CD8-positive, alpha-beta memory T cell (primary cell): Measurements from ENCODE around the gene RORB. TPM values are rescaled to one million over a fixed set of nuclear protein-coding genes. Genes with fewer than 3 reads are reported as not detected.
A peak's percentile ranks its signal among the peaks of the same experiment; 100 is the strongest.

Source experiments
- CTCF ChIA-PET: fragments of 350-600 bp; sonication (Branson Sonifier 250); formaldehyde crosslinking; loops from one replicate; lab custom pipeline; 2021; ENCODE audit warnings: antibody characterized with exemption; lab: Charles Lee
- POLR2A ChIA-PET: fragments of 350-600 bp; sonication (Branson Sonifier 250); formaldehyde crosslinking; loops from one replicate; lab custom pipeline; 2021; ENCODE audit warnings: antibody characterized with exemption; lab: Charles Lee
- DNase-seq, 5 donors: peaks; one replicate each; pipeline versions ENCODE4 v3.0.0 to v3.0.0-alpha.2; 2020 to 2022; ENCODE audit warnings: mixed read lengths in 1 of 5
- H3K27ac ChIP-seq: one replicate; pipeline ENCODE4 v1.7.0; 2013; ENCODE audit warnings: low read depth, mild to moderate bottlenecking, low read length, moderate library complexity
- H3K27me3 ChIP-seq: 2 replicates; pipeline ENCODE4 v1.7.0; 2013; ENCODE audit warnings: low read length, mild to moderate bottlenecking; ENCODE audit not compliant: insufficient read depth, poor library complexity, severe bottlenecking
- H3K36me3 ChIP-seq: 2 replicates; pipeline ENCODE4 v1.7.0; 2013; ENCODE audit warnings: mild to moderate bottlenecking, low read length, moderate library complexity; ENCODE audit not compliant: insufficient read depth
- H3K4me1 ChIP-seq: 2 replicates; pipeline ENCODE4 v1.7.0; 2013; ENCODE audit warnings: mild to moderate bottlenecking, low read length, moderate library complexity; ENCODE audit not compliant: insufficient read depth
- H3K4me3 ChIP-seq: 2 replicates; pipeline ENCODE4 v1.7.0; 2013; ENCODE audit warnings: mild to moderate bottlenecking, low read length
- H3K9me3 ChIP-seq: 2 replicates; pipeline ENCODE4 v1.7.0; 2013; ENCODE audit warnings: mild to moderate bottlenecking, low read length
- H3K27ac Mint-ChIP-seq, 8 donors: one replicate each; pipeline ENCODE4 v1.8.0; 2020 to 2021; ENCODE audit warnings: mixed read lengths in 8 of 8, mild to moderate bottlenecking in 6 of 8, inconsistent platforms in 3 of 8, moderate library complexity in 3 of 8
- H3K27me3 Mint-ChIP-seq, 2 donors: one replicate each; pipeline ENCODE4 v1.8.0; 2020 to 2021; ENCODE audit warnings: mixed read lengths in 2 of 2, mild to moderate bottlenecking in 1 of 2, moderate library complexity in 1 of 2
- H3K36me3 Mint-ChIP-seq, 3 donors: one replicate each; pipeline ENCODE4 v1.8.0; 2020 to 2021; ENCODE audit warnings: mixed read lengths in 3 of 3, inconsistent platforms in 1 of 3, mild to moderate bottlenecking in 1 of 3
- H3K4me1 Mint-ChIP-seq, 3 donors: one replicate each; pipeline ENCODE4 v1.8.0; 2020 to 2021; ENCODE audit warnings: mixed read lengths in 3 of 3, inconsistent platforms in 1 of 3, mild to moderate bottlenecking in 1 of 3
- H3K4me3 Mint-ChIP-seq, 7 donors: one replicate each; pipeline ENCODE4 v1.8.0; 2020 to 2021; ENCODE audit warnings: mixed read lengths in 7 of 7, mild to moderate bottlenecking in 6 of 7, moderate library complexity in 4 of 7, inconsistent platforms in 2 of 7
- H3K9me3 Mint-ChIP-seq, 5 donors: one replicate each; pipeline ENCODE4 v1.8.0; 2020 to 2022; ENCODE audit warnings: mixed read lengths in 5 of 5, mild to moderate bottlenecking in 3 of 5, moderate library complexity in 2 of 5, inconsistent platforms in 1 of 5
- polyA plus RNA-seq: library from polyadenylated mRNA; unstranded; fragments of 300-500 nt; fragmentation: Illumina TruSeq; gene quantifications from one replicate; pipeline ENCODE4 v1.2.3, GENCODE V29; 2021
- total RNA-seq, 2 experiments: library from RNA; stranded (reverse); gene quantifications; one replicate each; pipeline ENCODE4 v1.2.3, GENCODE V29; 2021

The RORB gene
- not detected for total RNA-seq
- polyA plus RNA-seq = 0.05 TPM

GRCh38 chr9:74496819-74497747 is at the start of gene RORB:
Gene RORB, plus strand, starts transcription at chr9:74497335. Its CDS starts 642 bp downstream, at chr9:74497977.
- no peak within 1 kb of the TSS for H3K27ac ChIP-seq
- peaks cover 0 to 4% (median 0%) of the 10 kb centered on the region in 5 donors for H3K9me3 Mint-ChIP-seq
- H3K27ac Mint-ChIP-seq = peak within 1 kb of the TSS in 6 of 8 donors; percentile 29 to 95 (median 76)
- ChIA-PET POLR2A (no interaction called here), CTCF (no interaction called here)
- peaks cover 22% of the 10 kb centered on the region for H3K27me3 ChIP-seq
- H3K4me3 ChIP-seq = peak within 1 kb of the TSS; percentile 62
- peaks cover 0 to 4% (median 0%) of the 10 kb centered on the region in 3 donors for H3K36me3 Mint-ChIP-seq
- H3K9me3 ChIP-seq = no peaks in the 10 kb centered on the region
- peak within 1 kb of the TSS; percentile 83 to 98 (median 94) for H3K4me3 Mint-ChIP-seq
- peaks cover 39 to 50% of the 10 kb centered on the region in 2 donors for H3K27me3 Mint-ChIP-seq
- no peaks in the 10 kb centered on the region for H3K36me3 ChIP-seq
- DNase-seq = peak; percentile 12 to 49 (median 35)
- peaks cover 25 to 41% (median 36%) of the 10 kb centered on the region in 3 donors for H3K4me1 Mint-ChIP-seq
- peaks cover 3% of the 10 kb centered on the region for H3K4me1 ChIP-seq

- no peak overlapping the region for H3K4me3 Mint-ChIP-seq
- Histone ChIP-seq H3K27ac (no peak overlapping the region), H3K27me3 (no peaks in the 10 kb centered on the region), H3K4me3 (no peak overlapping the region), H3K4me1 (no peaks in the 10 kb centered on the region), H3K36me3 (no peaks in the 10 kb centered on the region), H3K9me3 (no peaks in the 10 kb centered on the region)
- no peak overlapping the region for H3K27ac Mint-ChIP-seq
- POLR2A ChIA-PET = no interaction called here
- no peaks in the 10 kb centered on the region for H3K27me3 Mint-ChIP-seq
- H3K4me1 Mint-ChIP-seq = no peaks in the 10 kb centered on the region
- peaks cover 0 to 6% (median 3%) of the 10 kb centered on the region in 5 donors for H3K9me3 Mint-ChIP-seq
- no peaks in the 10 kb centered on the region for H3K36me3 Mint-ChIP-seq
- CTCF ChIA-PET = no interaction called here
- no peak for DNase-seq
Observed at GRCh38 chr9:74447451-74448193, 49.5 kb upstream of the RORB start.

GRCh38 chr9:74449060-74449459 is 48.1 kb upstream of the RORB start:
- no peak for DNase-seq

GRCh38 chr9:74458832-74459231 is 38.3 kb upstream of the RORB start:
- Histone ChIP-seq H3K9me3 (no peaks in the 10 kb centered on the region), H3K27ac (no peak overlapping the region), H3K4me3 (no peak overlapping the region), H3K4me1 (no peaks in the 10 kb centered on the region), H3K36me3 (no peaks in the 10 kb centered on the region), H3K27me3 (no peaks in the 10 kb centered on the region)
- H3K27ac Mint-ChIP-seq = no peak overlapping the region
- ChIA-PET POLR2A (no interaction called here), CTCF (no interaction called here)
- no peaks in the 10 kb centered on the region for H3K36me3 Mint-ChIP-seq
- H3K4me1 Mint-ChIP-seq = no peaks in the 10 kb centered on the region
- DNase-seq = no peak
- no peaks in the 10 kb centered on the region for H3K9me3 Mint-ChIP-seq
- peaks cover 0 to 4% of the 10 kb centered on the region in 2 donors for H3K27me3 Mint-ChIP-seq
- H3K4me3 Mint-ChIP-seq = no peak overlapping the region

More at GRCh38 chr9:74449060-74449459, 48.1 kb upstream of the RORB start:
- H3K9me3 Mint-ChIP-seq = peaks cover 0 to 6% (median 5%) of the 10 kb centered on the region in 5 donors
- Histone ChIP-seq H3K4me3 (no peak overlapping the region), H3K9me3 (no peaks in the 10 kb centered on the region), H3K27me3 (no peaks in the 10 kb centered on the region), H3K27ac (no peak overlapping the region), H3K36me3 (no peaks in the 10 kb centered on the region), H3K4me1 (no peaks in the 10 kb centered on the region)
- no peaks in the 10 kb centered on the region for H3K36me3 Mint-ChIP-seq
- no peaks in the 10 kb centered on the region for H3K4me1 Mint-ChIP-seq
- no peak overlapping the region for H3K4me3 Mint-ChIP-seq
- CTCF ChIA-PET = no interaction called here
- no peaks in the 10 kb centered on the region for H3K27me3 Mint-ChIP-seq
- POLR2A ChIA-PET = no interaction called here
- H3K27ac Mint-ChIP-seq = no peak overlapping the region

- Histone ChIP-seq H3K27ac (no peak overlapping the region), H3K4me1 (no peaks in the 10 kb centered on the region), H3K27me3 (no peaks in the 10 kb centered on the region), H3K9me3 (no peaks in the 10 kb centered on the region), H3K36me3 (no peaks in the 10 kb centered on the region), H3K4me3 (no peak overlapping the region)
- CTCF ChIA-PET = no interaction called here
- H3K4me1 Mint-ChIP-seq = no peaks in the 10 kb centered on the region
- no peak for DNase-seq
- no peaks in the 10 kb centered on the region for H3K36me3 Mint-ChIP-seq
- no peaks in the 10 kb centered on the region for H3K27me3 Mint-ChIP-seq
- H3K4me3 Mint-ChIP-seq = no peak overlapping the region
- no peak overlapping the region for H3K27ac Mint-ChIP-seq
- POLR2A ChIA-PET = no interaction called here
- H3K9me3 Mint-ChIP-seq = no peaks in the 10 kb centered on the region
Observed at GRCh38 chr9:74463825-74464224, 33.3 kb upstream of the RORB start.

- no peak overlapping the region for H3K27ac ChIP-seq
- no peaks in the 10 kb centered on the region for H3K36me3 ChIP-seq
- no peaks in the 10 kb centered on the region for H3K9me3 ChIP-seq
- peaks cover 0 to 7% (median 0%) of the 10 kb centered on the region in 5 donors for H3K9me3 Mint-ChIP-seq
- H3K4me3 ChIP-seq = no peak overlapping the region
- no peaks in the 10 kb centered on the region for H3K27me3 ChIP-seq
- DNase-seq = no peak
- H3K4me1 ChIP-seq = no peaks in the 10 kb centered on the region
- peaks cover 0 to 1% of the 10 kb centered on the region in 2 donors for H3K27me3 Mint-ChIP-seq
- H3K4me3 Mint-ChIP-seq = no peak overlapping the region
- no peaks in the 10 kb centered on the region for H3K4me1 Mint-ChIP-seq
- CTCF ChIA-PET = no interaction called here
- POLR2A ChIA-PET = no interaction called here
- H3K36me3 Mint-ChIP-seq = peaks cover 0 to 5% (median 0%) of the 10 kb centered on the region in 3 donors
- H3K27ac Mint-ChIP-seq = no peak overlapping the region
Observed at GRCh38 chr9:74478606-74479005, 18.5 kb upstream of the RORB start.

GRCh38 chr9:74479711-74480110 is 17.4 kb upstream of the RORB start:
- H3K27ac ChIP-seq = no peak overlapping the region
- CTCF ChIA-PET = no interaction called here
- H3K9me3 ChIP-seq = no peaks in the 10 kb centered on the region
- Mint-ChIP-seq H3K36me3 (peaks cover 0 to 5% (median 0%) of the 10 kb centered on the region in 3 donors), H3K4me3 (no peak overlapping the region), H3K4me1 (no peaks in the 10 kb centered on the region), H3K27ac (no peak overlapping the region), H3K27me3 (peaks cover 0 to 1% of the 10 kb centered on the region in 2 donors), H3K9me3 (peaks cover 0 to 7% (median 0%) of the 10 kb centered on the region in 5 donors)
- H3K36me3 ChIP-seq = no peaks in the 10 kb centered on the region
- H3K4me1 ChIP-seq = no peaks in the 10 kb centered on the region
- POLR2A ChIA-PET = no interaction called here
- H3K27me3 ChIP-seq = no peaks in the 10 kb centered on the region
- H3K4me3 ChIP-seq = no peak overlapping the region
- DNase-seq = no peak

GRCh38 chr9:74487395-74487794 is 9.7 kb upstream of the RORB start:
- ChIA-PET POLR2A (no interaction called here), CTCF (no interaction called here)
- no peak overlapping the region for H3K27ac ChIP-seq
- Mint-ChIP-seq H3K27ac (no peak overlapping the region), H3K4me3 (no peak overlapping the region), H3K9me3 (peaks cover 0 to 4% (median 0%) of the 10 kb centered on the region in 5 donors), H3K4me1 (no peaks in the 10 kb centered on the region), H3K36me3 (no peaks in the 10 kb centered on the region), H3K27me3 (peaks cover 0 to under 1% of the 10 kb centered on the region in 2 donors)
- no peak overlapping the region for H3K4me3 ChIP-seq
- no peaks in the 10 kb centered on the region for H3K36me3 ChIP-seq
- H3K27me3 ChIP-seq = no peaks in the 10 kb centered on the region
- H3K4me1 ChIP-seq = no peaks in the 10 kb centered on the region
- no peak for DNase-seq
- H3K9me3 ChIP-seq = no peaks in the 10 kb centered on the region
